ENCODE data around the gene SELENON. TPM values are rescaled to one million over a fixed set of nuclear protein-coding genes. Genes with fewer than 3 reads are reported as not detected.

SELENON gene
- total and polyA plus RNA-seq, 2 donors from 2014 or later = 69.3 to 116 TPM

GRCh38 chr1:25784575-25785051, 15.4 kb upstream of the SELENON start:
- H3K9ac ChIP-seq (ENCODE audit: low read length in 3 of 3) = no peak overlapping the region
- peaks cover 0 to 2% (median 0%) of the 10 kb centered on the region in 3 donors for H3K36me3 ChIP-seq (ENCODE audit: control insufficient read depth in 2 of 3, insufficient read depth in 3 of 3, low read length in 3 of 3)
- no peak for DNase-seq
- no peaks in the 10 kb centered on the region for H3K27me3 ChIP-seq (ENCODE audit: control insufficient read depth, insufficient read depth, low read length)
- H3K4me3 ChIP-seq (ENCODE audit: low read length in 3 of 3) = no peak overlapping the region
- H3K27ac ChIP-seq (ENCODE audit: low read depth in 2 of 2, low read length in 2 of 2) = no peak overlapping the region
- no peaks in the 10 kb centered on the region for H3K4me1 ChIP-seq (ENCODE audit: control insufficient read depth in 2 of 3, insufficient read depth in 2 of 3, low read depth in 1 of 3, low read length in 3 of 3)
- TF ChIP-seq CTCF (IDR thresholded peaks at IDR 0.05; ENCODE audit: borderline replicate concordance, extremely low read depth, insufficient read depth) = no peak
- intact Hi-C loops (cut with DNase I) = no loop called here
- no peak for FAIRE-seq
- no peaks in the 10 kb centered on the region for H3K9me3 ChIP-seq (ENCODE audit: control insufficient read depth in 2 of 3, insufficient read depth in 1 of 3, low read length in 3 of 3)

GRCh38 chr1:25785333-25786067, 14.5 kb upstream of the SELENON start:
- Histone ChIP-seq H3K9ac (ENCODE audit: low read length in 3 of 3) (no peak overlapping the region), H3K27me3 (ENCODE audit: control insufficient read depth, insufficient read depth, low read length) (no peaks in the 10 kb centered on the region), H3K27ac (ENCODE audit: low read depth in 2 of 2, low read length in 2 of 2) (no peak overlapping the region), H3K4me1 (ENCODE audit: control insufficient read depth in 2 of 3, insufficient read depth in 2 of 3, low read depth in 1 of 3, low read length in 3 of 3) (no peaks in the 10 kb centered on the region), H3K36me3 (ENCODE audit: control insufficient read depth in 2 of 3, insufficient read depth in 3 of 3, low read length in 3 of 3) (peaks cover 0 to 2% (median 0%) of the 10 kb centered on the region in 3 donors), H3K9me3 (ENCODE audit: control insufficient read depth in 2 of 3, insufficient read depth in 1 of 3, low read length in 3 of 3) (no peaks in the 10 kb centered on the region), H3K4me3 (ENCODE audit: low read length in 3 of 3) (no peak overlapping the region)
- DNase-seq = no peak
- FAIRE-seq = no peak
- intact Hi-C loops (cut with DNase I) = no loop called here
- no peak for TF ChIP-seq CTCF (IDR thresholded peaks at IDR 0.05; ENCODE audit: borderline replicate concordance, extremely low read depth, insufficient read depth)

GRCh38 chr1:25786887-25787759, 12.9 kb upstream of the SELENON start:
- Histone ChIP-seq H3K9me3 (ENCODE audit: control insufficient read depth in 2 of 3, insufficient read depth in 1 of 3, low read length in 3 of 3) (no peaks in the 10 kb centered on the region), H3K9ac (ENCODE audit: low read length in 3 of 3) (no peak overlapping the region), H3K4me1 (ENCODE audit: control insufficient read depth in 2 of 3, insufficient read depth in 2 of 3, low read depth in 1 of 3, low read length in 3 of 3) (no peaks in the 10 kb centered on the region), H3K27me3 (ENCODE audit: control insufficient read depth, insufficient read depth, low read length) (no peaks in the 10 kb centered on the region), H3K4me3 (ENCODE audit: low read length in 3 of 3) (no peak overlapping the region), H3K36me3 (ENCODE audit: control insufficient read depth in 2 of 3, insufficient read depth in 3 of 3, low read length in 3 of 3) (peaks cover 0 to 2% (median 0%) of the 10 kb centered on the region in 3 donors), H3K27ac (ENCODE audit: low read depth in 2 of 2, low read length in 2 of 2) (no peak overlapping the region)
- no peak for FAIRE-seq
- no peak for TF ChIP-seq CTCF (IDR thresholded peaks at IDR 0.05; ENCODE audit: borderline replicate concordance, extremely low read depth, insufficient read depth)
- intact Hi-C loops (cut with DNase I) = no loop called here
- DNase-seq = no peak

Measured in kidney (tissue), 14 donors.